GM19238 (cell line): ENCODE results near the gene SEMA5A.

Experiments
- DNase-seq: peaks from one replicate; pipeline ENCODE4 v3.0.0; 2011; ENCODE audit warnings: low spot score; ENCODE audit not compliant: insufficient read length

Gene SEMA5A

DNA sequence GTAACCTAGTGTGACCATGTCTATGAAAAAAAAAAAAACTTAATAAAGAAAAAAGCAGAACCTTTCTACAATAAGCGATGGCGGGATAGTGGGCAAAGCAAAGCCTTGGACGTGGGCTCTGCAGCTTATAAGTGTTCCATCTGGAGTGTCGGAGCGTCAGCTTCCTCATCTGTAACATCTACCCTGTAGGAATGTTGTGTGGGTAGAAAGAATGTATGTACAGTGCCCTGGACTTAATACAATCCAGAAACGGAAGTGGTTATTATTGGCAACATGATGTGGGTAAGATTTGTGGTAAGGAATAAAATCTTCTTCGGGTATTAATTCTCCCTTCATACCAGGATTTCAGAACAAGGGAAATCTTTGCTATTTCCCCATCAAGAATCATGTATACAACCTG is 66.5 kb downstream of the SEMA5A start:
- no peak for DNase-seq

DNA sequence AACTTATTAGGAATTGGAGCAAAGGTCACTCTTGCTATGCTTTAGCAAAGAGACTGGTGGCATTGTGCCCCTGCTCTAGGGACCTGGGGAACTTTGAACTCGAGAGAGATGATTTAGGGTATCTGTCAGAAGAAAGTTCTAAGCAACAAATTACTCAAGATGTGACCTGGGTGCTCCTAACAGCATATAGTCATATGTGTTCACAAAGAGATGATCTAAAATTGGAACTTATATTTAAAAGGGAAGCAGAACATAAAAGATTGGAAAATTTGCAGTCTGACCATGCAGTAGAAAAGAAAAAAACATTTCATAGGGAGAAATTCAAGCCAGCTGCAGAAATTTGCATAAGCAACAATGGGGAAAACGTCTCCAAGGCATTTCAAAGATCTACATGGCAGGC is 68.3 kb downstream of the SEMA5A start:
- DNase-seq: no peak

GRCh38 chr5:9474219-9475002 is 71.5 kb downstream of the SEMA5A start:
- no peak for DNase-seq

DNA sequence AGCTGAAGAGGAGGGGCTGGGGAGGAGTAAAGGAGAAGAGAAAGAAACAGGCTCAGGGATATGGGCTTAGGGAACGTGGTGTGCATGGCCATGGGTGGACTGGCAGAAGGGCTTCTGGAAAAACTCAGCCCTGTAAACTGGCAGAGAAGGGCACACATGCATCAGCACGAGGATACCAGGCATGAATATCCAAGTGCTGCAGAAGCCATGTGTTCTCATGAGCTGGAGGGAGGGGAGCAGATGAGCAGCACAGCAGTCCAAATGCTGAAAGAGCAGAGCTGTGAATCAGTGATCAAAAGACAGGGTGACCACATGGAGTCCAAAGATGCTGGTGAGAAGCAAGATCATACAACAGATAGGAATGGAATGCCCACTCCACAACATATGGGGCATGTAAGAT is 72.3 kb downstream of the SEMA5A start:
- DNase-seq: no peak

DNA sequence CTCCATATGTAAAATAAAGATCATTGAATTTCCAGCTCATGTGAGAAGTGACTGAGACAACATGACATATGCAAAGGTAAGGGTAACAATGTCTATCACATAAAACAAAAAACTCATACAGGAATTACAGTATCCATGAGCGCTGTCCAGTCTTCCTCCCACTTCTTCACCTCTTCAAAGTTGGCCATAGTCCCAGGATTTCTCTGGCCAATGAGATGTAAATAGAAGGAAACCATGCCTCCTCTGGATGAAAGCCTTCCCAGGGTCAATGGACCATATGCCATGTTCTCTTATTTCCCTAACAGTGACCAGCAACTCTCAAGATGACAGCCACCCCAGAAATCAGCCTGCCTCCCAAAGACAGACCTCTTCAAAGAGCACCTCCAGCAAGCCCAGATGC is 75.5 kb downstream of the SEMA5A start:
- DNase-seq: no peak

GRCh38 chr5:9468060-9468388 is 77.9 kb downstream of the SEMA5A start:
- no peak for DNase-seq

GRCh38 chr5:9467199-9468059 is 78.4 kb downstream of the SEMA5A start:
- no peak for DNase-seq

- no peak for DNase-seq
Measured at GRCh38 chr5:9466697-9467096, 79.2 kb downstream of the SEMA5A start.

DNA sequence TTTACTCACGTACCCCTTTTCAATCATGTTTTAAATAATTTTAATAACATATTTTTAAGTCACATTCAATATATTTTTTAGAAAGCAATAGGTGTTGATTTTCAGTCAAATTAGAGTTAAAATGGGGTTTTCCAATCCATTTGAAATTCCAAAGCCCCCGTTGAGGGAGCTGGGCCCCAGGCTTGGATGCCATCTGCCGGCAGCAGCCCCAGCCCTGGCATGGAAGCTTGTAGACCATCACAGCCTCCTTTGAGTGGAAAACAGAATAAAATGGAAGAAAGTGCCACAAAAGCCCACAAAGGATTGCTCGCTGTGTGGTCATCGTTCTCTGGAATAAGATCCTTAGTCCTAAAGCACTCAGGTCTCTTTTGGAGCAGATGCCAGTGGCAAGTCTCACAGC is 81.4 kb downstream of the SEMA5A start:
- DNase-seq: no peak

- DNase-seq: no peak
Measured at GRCh38 chr5:9462109-9462508, 83.8 kb downstream of the SEMA5A start.

DNA sequence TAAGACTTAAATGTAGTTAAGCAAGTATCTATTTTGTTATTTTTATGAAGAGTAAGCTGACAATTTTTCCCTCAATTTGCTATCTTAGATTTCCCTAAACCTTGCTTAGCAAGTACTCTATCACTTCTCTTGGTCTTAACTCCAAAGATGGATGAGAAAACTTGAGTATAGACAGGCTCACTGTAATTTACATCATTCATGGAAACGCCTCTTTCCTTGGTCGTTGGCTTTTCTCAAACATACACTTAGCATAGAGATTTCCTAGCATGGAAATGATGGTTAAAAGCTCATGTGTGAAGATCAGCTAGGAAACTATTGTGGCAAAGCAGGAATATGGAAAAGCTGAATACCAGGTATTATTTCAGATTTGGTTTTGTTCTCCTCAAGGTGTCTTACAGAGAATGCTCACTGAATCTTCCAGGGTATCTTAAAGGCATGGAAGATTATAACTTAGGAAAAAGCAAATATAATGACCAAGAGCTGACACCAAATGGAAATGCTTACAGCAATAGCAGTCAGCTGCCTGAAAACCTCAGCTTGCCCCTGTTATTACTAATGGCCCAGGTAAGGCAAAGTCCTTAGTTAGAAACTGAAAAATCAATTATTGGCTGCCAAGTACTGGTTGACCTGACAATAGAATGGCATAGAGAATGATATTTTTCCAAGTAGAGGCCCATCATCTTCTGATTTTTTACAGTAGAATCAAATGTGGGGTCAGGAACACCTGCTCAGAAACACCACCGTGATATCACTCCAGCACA is 84.8 kb downstream of the SEMA5A start:
- no peak for DNase-seq

DNA sequence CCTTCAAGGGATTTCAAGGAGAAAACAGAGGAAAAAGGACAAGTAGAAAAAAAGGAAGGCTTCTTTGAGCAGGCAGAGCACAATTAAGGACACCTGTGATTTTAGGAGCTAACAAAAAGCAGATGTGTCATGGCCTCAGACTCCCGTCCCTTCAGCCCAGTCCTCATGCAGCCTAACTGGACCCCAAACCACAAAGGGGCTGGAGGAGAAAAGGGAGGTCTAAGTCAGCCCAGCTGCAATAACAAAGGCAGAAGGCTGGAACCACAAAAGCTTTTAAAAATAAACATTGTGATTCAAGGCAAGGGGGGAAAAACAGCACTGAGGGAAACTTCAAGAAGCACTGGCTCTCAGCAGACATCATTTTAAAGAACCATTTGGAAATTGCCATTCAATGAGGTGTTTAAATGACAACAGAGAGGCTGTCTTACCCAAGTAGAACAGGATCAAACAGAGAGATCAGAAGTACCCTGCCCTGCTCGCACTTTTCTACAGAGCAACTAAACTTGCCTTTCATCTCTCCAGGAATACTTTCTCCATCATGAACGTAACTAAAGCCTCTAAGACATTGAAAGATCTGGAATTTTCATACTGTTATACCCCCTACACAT is 89.3 kb downstream of the SEMA5A start:
- DNase-seq: no peak

GRCh38 chr5:9455826-9456434 is 89.9 kb downstream of the SEMA5A start:
- no peak for DNase-seq

DNA sequence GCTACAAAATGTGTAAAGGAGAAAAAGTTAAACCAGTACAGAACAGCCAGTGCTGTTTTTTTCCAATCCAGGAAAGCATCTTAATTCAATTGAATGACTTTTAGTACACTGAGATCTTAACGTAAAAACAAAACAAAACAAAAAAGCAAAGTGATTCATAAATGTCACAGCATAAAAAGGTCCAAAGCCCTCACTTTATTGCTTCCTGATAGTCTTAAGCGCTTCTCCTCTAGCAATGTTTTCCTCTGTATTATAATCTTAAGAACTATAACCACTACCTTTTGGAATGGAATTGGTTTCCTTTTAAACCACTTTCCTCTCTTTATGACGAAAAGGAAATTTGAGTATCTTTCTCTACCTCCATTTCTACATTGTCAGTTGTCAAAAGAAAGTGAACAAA is 91.4 kb downstream of the SEMA5A start:
- no peak for DNase-seq

- no peak for DNase-seq
Measured at GRCh38 chr5:9454012-9454481, 91.8 kb downstream of the SEMA5A start.

- DNase-seq: no peak
Measured at GRCh38 chr5:9453480-9454011, 92.3 kb downstream of the SEMA5A start.

DNA sequence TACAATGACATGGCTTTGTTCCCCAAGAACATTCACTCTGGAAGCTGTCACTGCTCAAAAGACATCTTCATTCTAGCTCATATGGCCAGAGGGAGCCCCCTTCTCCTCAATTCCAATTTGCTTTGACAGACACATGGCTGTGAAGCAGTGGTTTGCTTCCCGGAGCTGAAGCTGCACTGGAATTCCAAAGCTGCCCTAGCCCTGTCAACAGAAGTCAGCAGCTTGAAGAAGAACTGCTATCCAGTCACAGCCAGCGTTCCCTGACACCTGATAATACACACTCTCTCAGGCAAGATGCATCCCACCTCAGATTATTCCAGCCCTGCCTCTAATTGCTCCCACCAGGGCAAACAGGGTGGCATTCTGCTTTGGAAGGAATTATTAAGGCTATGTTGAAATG is 93.7 kb downstream of the SEMA5A start:
- no peak for DNase-seq

DNA sequence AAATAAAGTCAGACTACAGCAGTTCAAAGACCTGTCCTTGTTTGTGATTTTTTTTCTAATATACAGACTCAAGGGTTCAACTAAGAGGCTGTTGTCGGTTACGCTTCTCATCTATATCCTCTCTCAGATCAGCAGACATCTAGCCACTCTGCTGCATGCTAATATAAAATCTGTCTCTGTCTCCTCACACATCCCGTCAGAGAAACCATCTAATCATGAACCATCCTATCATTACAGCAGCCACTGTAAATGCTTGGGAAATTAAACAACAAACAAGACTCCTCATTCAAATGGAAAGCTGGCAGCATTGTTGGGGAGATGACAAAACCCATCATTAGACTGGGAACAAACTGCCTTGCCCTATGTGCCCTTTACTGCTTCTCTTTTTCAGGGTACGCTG is 94.8 kb downstream of the SEMA5A start:
- no peak for DNase-seq

- DNase-seq: no peak
Measured at GRCh38 chr5:9447691-9448090, 98.2 kb downstream of the SEMA5A start.

GRCh38 chr5:9445826-9446388 is 100.0 kb downstream of the SEMA5A start:
- DNase-seq: no peak

- no peak for DNase-seq
Measured at GRCh38 chr5:9444346-9444745, 101.5 kb downstream of the SEMA5A start.
